Measurements from ENCODE around the gene WWOX.

WWOX gene

DNA sequence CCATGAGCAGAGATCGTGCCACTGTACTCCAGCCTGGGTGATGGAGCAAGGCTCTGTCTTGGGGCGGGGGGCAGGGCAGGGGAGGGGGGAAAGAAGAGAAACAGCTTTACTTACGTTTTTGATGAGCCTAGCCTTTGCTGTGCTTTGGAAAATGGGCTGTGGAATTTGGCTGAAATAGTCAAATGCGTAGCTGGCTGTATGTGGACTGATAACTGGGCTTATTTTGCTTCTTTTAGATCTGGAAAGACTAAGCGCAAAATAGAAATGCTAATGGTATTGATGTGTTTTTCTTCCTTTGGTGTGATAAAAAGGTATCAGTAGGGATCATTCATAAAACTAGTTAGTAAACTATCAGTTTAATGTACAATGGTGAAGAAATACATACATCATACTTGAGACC, 346.4 kb downstream of the WWOX start:
- DNase-seq: no peak

DNA sequence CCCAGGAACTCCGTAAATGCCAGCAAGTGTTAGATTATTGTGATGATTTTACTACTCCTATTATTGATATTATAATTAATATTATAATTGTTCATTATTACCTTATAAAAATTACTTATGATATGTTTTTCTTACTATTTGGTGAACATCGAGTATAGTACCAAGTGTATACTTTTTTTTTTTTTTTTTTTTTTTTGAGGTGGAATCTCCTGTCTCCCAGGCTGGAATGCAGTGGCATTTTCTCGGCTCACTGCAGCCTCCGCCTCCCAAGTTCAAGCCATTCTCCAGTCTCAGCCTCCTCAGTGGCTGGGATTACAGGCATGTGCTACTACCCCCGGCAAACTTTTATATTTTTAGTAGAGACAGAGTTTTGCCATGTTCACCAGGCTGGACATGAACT, 347.0 kb downstream of the WWOX start:
- DNase-seq: no peak

DNA sequence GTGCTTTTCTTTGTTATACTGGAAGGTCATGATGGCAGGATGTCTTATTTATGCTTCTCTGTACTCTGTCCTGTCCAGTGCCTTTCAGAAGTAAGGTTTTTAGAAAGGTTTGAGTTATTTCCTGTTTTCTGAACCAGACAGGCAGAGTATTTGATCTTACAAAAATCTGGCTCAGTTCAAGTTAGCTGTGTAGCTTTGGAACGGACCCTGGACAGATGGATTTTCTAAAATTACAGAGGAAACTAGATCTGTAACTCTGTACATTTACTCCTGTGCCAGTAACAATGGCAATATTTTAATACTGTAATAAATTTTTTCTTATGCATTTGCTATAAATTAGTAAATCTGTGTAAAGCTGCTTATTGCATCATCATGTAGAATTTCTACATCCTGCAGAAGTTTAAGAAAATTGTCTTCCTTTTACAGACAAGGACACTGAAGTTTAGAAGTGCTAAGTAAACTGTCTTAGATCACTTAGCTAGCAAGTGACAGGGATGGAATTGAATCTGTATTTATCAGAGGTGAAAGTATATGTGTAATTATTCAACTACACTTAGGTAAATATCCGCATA, 347.6 kb downstream of the WWOX start:
- no peak for DNase-seq

DNA sequence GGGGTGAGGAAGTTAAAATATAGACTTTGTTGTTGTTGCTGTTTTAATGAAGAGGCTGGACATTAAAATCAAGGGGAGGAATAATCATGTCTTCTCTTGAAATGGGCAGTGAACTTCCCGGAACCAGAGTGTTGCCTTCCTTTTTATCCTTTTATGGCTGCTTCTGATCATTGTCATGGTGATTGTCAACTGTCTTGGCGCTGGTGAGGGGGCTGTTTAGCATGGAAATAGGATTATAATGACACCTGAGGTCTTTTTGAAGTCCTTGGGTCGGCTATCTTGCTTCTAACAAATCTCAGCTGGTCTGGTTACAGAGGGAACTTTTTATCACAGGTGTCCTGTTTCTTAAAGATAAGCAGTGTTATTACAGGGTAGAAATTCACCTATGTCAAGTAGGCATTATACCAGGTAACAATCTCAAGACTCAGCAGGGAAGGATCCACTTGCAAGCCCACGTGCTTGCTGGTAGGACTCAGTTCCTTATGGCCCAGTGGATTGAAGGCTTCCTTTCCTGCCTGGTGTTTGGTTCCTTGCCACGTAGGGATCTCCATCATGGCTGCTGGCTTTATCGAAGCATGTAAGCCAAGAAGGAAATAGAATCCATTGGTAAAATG, 349.3 kb downstream of the WWOX start:
- no peak for DNase-seq

DNA sequence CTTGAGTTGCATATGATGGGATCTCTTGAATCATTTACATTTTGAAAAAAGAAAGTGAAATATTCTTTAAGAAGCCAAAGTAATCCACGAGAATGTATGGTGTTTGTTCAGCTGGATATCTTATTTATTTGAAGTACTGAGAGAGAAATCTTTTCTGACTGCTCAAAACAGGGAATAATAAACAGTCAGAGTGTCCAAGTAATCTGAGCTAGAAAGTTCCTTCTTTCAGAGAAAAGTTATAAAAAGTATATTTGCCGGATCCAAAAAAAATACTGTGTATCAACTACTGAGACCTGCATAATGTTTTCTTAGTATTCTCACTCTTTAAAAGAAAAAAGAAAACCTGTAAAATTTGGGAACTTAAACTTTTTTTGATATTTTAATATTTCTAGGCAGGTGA, 350.8 kb downstream of the WWOX start:
- no peak for DNase-seq

DNA sequence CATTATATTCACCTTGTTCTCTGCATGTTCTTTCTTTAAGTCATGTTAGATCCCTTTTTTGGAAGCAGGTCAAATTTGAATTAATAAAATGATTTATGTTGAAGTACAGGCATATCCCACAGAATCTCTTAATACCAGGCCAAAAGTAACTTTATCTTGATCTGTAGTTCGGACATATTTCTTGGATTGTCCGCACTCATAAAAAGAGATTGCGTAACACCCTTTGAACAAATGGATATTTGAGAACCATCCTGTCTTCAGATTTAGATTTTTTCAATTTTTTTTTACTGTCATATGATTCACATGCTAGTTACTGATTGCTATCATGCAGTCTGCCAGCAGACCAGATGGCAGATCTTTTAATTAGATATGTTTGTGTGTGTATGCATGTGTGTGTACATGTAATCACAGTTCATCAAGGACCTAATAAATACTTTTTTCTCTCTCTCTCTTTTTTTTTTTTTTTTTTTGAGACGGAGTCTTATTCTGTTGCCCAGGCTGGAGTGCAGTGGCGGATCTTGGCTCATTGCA, 352.6 kb downstream of the WWOX start:
- no peak for DNase-seq

DNA sequence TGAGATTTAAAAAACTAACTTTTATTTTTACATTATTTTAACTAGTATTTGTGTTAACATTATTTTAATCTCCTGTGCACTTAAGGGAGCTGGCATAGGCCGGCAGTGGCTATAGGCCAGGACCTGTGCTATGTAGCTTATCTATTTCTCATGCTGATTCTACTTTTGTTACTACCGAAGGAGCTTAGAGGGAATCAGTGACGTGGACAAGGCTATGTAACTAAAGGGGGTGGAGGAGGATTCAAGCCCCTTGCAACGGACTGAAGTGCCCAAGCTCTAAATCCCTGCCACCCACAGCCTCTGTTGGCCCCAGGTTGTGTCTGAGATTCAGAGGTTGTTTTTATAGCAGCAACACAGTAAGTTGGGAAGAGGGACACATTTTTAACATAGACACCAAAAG, 356.4 kb downstream of the WWOX start:
- DNase-seq: no peak

DNA sequence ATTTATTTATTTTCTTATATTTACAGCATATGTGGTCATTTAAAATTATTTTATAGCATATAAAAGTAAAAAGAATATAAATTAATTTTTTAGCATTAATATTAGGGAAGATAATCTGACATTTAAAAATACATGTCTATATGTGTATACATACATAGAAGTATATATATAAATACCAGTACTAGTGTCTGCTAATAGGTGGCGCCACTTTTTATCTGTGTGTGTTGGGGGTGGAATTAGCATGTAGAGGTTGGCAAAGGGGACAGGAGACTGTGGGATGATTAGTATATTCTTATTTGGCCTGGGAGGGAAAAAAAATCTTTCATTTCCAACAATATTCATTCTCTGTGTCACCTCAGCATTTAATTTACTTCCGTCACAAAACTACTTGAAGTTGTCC, 359.1 kb downstream of the WWOX start:
- DNase-seq: peak; percentile 21

DNA sequence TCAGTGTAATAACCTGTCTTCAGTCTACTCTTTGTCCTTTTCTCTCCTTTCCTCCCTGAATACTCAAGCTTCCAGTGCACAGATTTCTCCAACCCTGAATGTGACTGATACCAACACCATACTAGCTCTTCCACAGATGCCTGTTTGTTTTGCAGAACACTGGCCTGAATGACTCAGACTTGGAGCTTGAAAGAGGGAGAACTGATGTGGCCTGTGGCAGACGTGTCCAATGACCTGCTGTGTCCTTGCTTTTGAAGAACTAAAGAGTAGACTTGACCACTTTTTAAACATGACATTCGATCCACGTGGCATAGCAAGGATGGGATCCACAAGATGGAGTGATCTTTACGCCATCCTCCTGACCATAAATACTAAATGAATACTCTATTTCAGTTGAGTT, 361.0 kb downstream of the WWOX start:
- DNase-seq: no peak

DNA sequence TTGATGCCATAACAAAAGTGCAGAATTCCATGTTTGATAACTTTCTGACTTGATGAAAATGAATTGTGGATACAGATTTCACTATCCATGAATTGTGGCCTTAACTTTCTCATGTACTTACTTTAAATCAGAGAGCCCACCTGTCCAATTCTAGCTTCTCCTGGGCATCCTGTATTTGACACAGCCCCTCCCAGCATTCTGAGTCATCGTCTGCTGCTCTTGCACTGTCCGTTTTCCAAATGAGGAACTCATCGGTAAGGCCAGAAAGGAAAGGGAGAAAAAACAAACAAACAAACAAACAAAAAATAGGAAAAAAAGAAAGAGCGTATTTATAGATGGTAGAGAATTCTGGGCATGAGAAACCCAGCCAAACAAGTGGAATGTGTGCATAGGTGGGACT, 361.6 kb downstream of the WWOX start:
- no peak for DNase-seq

DNA sequence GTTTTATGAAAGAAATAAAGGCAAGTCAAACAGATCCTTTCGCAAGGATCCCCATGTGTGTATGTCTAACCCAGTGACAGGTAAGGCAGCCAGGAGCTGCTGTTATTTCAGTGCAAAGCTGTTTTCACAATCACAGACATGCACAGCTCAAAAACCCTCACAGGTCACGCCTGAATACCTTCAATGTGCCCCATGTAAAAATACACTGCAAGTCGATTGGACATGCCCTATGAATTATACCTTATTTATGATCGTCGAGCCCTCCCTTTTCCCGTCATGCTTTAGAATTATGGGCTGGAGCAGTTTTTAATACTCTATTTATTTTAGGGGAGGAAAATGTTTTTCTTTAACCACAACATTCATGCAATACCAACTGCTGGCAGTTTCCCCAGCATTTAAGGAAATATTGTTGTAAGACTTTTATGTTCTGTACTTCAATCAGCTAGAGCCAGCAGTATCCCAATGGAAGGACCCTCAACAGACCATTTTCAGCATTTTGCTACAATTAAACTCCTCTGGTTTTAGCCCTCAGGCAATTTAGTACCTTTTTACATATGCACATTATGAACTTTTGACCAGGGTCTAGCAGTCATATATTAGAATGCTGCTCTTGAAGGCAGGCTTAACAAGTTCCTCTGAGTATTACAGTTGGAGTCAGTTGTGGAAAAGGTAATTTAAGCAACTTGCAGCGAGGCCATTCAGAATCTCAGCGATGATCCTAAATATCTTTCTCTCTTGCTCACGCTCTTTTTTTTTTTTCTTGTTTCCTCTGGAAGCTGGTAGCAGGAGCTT, 362.2 kb downstream of the WWOX start:
- no peak for DNase-seq

DNA sequence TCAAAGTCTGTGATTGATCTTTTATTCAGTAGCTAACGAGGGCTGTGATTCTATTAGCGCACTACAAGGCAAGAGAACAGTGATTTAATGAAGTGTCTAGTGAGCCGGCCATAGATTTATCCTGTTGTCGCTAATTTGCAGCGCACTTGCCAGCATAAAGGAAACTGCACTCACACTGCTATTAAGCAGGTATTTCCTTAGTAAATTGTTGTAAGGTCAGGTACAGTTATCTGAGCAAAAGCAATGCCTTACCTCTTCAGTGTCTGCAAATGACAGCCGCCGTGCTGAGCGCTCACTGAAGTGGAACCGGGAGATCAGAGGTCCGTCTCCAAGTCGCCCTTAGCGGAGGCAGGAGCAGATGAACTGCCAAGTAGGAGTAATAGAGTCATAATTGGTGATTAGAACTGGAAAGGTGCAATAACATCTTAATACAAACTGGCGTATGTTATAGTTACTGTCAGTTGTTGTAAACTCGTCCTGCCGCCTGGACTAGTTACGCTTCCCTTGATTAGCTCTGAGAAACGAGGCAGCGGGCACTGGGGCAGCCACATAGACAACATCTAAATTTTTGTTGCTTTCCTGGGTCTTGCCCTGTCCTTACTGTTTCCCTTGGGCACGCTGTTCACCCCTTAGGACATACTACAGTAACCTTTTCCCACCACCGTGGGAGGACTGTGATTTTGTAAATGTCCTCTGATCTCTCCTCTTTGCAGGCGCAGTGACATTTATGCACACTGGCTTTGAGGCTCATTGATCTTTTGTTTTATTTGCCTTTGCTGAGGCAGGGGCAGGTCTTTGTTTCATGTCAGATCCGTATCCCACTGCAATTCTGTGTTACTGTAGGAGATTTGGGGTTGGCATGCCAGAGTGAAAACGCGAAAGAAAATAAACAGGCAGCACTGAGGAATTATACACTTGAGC, 363.1 kb downstream of the WWOX start:
- DNase-seq: peak; percentile 41

DNA sequence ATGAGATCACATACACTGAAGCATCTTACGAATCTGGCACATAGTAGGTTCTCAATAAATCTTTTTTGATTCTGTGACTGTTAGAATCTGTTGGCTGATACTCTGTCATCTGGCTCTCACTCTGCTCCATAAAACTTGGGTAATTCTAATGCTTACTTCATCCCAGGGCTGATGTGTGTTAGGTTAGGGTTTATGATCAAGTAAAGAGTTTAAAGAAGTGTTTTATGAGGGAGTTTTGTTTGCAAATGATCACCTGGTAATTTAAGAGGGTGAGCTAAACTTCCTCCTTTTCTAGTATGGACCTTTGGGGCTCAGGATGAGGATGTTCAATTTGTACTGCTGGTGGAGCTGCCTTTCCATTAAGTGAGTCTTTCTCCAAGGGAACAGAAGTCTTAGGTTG, 364.1 kb downstream of the WWOX start:
- DNase-seq: no peak

DNA sequence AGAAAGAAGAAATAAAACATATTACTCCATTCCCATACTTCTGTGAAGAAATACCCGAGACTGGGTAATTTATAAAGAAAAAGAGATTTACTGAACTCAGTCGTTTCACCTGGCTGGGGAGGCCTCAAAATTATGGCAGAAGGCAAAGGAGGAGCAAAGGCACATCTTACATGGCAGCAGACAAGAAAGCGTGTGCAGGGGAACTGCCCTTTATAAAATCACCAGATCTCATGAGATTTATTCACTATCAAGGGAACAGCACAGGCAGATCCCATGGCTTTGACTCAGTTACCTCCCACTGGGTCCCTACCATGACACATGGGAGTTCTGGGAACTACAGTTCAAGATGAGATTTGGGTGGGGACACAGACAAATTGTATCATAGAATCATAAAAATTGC, 365.4 kb downstream of the WWOX start:
- no peak for DNase-seq

DNA sequence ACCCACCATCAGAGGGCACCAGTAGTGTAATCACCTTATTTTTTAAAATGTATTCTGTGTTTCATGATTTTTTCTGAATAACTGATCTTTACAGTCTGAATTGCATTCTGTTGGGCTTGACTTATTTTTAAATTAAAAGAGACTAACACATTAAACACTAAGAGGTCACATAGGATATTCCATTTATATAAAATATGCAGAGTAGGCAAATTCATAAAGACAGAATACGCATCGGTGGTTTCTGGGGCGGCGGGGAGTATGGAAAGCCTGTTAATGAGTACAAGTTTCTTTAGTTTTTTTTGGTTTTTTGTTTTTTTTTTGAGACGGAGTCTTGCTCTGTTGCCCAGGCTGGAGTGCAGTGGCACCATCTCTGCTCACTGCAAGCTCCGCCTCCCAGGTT, 366.3 kb downstream of the WWOX start:
- no peak for DNase-seq

DNA sequence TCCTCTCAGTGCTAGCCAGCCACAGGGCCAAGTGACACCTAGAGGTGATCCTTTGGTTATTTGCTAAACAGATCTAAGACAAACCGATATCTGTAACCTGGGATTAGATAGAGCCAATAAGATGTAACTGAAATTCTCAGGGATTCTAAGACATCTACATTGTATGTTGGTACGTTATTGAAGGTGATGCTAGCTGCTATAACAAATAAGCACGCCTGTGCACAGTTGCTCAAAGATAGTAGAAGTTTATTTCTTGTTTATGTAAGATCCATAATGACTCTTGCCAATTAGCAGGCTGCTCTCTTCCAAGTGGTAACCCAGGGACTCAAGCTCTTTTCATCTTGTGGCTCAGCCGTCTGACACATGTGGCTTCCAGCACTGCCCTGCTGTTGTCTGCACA, 370.3 kb downstream of the WWOX start:
- no peak for DNase-seq

DNA sequence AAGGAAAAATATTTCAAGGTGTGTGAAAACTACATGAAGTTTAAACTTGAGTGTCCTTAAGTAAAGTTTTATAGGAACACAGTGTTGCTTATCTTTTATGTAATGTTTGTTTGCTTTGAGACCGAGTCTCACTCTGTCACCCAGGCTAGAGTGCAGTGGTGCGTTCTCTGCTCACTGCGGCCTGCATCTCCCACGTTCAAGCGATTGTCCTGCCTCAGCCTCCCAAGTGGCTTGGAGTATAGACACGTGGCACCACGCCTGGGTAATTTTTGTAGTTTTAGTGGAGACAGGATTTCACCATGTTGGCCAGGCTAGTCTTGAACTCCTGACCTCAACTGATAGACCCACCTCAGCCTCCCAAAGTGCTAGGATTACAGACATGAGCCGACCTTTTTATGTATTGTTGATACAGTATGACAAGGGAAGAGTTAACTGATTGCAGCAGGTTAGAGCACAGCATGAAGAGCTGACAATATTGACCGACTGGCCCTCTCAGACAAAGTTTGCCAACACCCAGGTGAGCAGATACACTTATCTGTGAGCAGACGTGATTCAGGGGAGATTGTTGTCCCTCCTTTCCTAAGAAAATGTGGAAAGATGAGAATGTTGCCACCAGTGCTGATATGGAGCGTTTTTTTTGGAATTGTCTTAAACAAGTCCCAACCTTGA, 373.7 kb downstream of the WWOX start:
- no peak for DNase-seq

DNA sequence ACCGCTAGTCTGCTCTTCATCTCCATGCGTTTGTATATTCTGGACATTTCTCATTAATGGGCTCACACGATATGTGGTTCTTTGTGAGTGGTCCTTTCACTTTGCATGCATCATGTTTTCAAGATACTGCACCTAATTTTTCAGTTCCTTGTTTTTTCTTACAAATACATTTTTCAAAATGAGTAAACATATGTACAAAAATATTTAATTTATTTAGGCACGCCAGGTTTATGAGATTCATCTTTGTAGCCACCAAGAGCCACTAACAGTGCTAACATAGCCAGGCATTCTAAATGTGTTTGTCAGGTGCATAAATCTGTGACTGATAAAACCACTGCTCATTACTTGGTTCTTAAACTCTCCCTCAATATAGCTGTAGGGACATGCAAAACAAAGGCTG, 375.3 kb downstream of the WWOX start:
- no peak for DNase-seq

DNA sequence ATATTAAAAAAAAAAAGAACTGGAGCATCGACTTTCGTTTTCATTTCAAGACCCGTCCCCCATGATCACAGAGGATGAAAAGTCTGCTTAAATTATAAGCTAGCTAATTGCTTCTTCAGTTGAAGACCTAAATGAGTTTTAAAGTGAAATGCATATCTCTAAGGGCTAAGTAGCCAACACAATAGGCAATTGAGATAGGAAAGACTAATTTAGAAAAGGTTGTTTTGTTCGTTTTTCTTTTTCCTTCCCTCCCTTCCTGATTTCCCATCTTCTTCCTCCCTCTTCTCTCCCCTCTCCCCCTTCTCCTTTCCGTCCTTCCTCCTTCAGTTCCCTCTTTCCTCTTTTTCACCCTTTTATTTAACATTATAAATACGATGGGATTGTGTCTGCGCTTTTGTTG, 377.2 kb downstream of the WWOX start:
- DNase-seq: no peak

DNA sequence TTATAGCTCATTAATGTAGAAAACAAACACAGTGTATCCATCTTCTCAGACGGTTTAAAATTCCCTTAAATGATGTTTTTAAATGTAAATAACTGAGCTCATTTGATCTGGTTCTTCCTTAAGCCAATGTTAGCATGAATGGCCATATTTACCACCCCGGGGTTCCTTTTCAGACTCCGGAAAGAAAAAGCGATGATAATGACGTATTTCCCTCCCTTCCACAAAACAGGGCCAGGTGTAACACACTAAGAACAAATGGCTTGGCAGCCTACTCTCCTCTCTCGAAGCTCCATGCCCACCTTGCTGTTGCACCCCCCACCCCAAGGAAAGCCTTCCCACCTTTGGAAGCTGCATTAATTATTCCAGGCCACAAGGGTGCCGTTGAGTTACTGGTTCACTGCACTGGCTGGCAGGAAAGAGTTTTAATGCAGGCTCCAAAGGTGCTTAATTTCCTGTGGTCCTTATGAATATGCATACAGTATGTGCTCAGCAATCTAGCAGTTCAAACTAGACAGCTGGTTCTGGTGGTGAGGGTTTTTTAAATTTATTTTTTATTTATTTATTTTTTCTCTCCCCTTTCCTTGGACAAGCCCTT, 378.9 kb downstream of the WWOX start:
- no peak for DNase-seq

DNA sequence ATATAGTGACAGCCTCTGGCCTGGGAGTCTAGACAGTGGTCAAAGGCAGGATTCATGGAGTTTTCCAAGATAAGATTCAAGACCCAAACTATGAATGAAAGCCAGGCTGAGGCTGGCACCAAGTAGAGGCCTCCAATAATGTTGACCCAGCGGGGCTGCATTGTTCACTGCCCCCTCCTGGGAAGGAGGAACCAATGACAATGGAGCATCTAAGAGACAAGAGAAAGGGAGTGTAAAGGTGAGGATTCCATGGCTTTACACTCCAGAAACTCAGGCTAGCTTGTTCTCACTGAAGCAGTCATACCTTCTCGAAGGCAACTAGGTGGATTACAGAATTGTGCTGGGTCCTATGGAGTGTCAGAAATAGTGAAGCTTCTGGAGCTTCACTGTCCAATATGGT, 380.3 kb downstream of the WWOX start:
- no peak for DNase-seq

DNA sequence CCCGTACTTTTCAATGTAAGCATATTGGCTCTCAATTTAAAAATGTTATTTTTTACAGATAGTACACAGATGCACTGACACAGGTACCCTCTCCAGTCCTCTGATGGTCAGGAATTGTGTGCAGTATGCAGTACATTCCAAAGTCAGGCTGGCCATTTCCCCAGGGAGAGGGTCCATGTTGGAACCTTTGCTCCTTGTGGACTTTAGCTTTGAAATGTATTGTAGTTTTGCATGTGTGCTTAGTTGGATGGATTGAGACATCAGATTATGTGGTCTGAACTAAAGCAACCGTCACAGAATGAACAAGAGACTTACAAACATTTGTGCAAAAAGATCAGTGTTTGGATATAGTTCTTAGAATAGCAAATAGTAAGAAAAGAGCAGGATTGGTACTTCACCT, 381.1 kb downstream of the WWOX start:
- no peak for DNase-seq

All from NCI-H524 treated with DMSO at 0.1 percent for 48 hours (cell line).